Measurements from ENCODE around the gene MFSD6L.
"Not testable (repeated sequence)": the region's sequence is repeated elsewhere in the genome, so short reads cannot be mapped to it uniquely, and the experiment has no call there.

Gene MFSD6L

DNA sequence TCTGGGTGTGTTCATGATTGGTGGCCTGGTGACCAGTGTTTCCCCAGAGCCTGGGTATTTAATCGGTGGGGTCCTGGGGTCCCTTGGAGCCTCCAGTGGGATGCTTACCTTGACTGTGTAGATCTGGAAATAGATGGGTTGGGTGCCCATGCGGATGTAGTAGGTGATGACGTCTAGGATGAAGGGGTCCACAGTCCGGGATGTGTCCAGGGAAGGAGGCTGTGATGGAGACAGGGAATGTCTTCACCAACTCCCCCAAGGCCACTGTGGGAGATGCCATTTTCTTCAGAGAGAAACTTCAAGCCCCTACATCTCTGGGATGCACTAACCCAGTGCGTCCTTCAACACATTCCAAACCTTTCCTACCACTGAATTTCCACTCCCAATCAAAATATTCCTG, 24.1 kb upstream of the MFSD6L start:
- DNase-seq = no peak

DNA sequence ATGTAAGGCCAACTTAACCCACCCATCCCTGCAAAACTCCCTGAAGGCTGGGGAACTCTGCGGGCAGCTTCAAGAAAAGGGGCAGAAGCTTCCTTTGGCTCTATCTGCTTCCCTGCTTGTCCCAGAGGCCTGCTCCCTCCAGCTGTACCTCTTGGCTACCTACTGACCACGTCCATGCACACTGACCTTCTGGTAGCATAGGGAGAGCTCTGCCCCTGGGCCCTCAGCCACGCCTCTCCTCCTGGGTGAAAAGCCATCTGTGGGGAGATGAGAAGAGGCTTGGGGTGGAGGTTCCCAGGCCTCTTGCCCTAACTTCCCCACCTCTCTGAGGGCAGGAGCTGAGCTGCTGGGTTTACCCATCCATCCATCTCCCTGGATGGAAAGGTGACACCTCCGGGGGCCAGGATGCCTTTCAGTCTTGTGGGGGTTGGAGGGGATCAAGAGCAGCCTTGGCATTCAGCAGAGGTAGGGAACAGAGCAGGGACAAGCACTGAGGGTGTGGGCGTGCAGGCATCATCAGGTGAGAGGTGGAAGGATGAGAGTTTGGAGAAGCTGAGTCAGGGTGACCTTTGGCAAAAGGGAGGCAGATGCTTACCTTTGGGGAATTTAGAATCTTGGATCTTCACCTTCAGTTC, 23.4 kb upstream of the MFSD6L start:
- no peak for DNase-seq

DNA sequence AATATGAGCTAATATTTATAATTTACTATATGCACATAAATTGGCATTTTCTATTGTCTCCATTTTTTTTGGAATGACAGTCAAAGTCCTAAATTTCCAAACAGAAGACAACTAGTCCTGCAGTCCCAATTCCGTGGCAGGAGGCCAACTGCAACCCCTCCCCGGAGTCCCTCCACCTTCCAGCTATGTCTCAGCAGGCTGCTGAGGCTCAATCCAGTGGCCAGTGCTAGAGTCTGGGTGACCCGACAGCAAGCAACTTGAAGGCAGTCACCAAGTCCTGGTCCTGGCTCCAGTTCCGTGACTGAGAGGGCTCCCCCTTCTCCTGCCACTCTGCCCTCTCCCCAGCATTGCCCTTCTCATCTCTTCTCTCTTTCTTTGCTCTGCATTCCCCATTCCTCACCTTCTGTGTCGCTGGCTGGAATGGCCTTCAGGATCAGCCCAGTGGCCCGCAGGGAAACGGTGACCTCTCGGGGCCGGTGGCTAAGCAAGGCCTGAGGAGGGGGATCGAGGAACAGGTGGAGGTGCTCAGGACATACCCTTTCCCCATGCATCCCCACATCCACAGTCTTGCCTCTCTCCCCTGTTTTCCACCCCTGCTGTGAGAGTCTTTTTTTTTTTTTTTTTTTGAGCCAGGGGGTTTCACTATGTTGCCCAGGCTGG, 22.4 kb upstream of the MFSD6L start:
- no peak for DNase-seq

- DNase-seq = no peak
Observed at GRCh38 chr17:8820311-8821010, 21.3 kb upstream of the MFSD6L start.

- DNase-seq = no peak
Observed at GRCh38 chr17:8818654-8819330, 19.6 kb upstream of the MFSD6L start.

DNA sequence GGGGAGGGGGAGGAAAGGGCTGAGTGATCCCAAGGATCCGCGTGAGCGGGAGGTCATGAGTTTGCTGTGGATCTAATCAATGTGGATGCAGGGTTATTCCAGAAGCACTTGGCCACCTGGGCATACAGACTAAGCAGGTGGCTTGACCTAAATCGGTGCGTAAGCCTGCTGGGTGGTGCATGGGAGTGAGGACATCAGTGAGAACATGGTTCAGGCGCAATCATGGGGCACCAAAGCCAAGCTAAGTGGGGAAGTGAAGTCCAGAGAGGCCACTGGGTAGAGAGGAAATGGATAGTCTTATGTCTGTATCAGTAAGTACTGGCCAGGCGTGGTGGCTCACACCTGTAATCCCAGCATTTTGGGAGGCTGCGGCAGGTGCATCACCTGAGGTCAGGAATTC, 18.9 kb upstream of the MFSD6L start:
- no peak for DNase-seq

DNA sequence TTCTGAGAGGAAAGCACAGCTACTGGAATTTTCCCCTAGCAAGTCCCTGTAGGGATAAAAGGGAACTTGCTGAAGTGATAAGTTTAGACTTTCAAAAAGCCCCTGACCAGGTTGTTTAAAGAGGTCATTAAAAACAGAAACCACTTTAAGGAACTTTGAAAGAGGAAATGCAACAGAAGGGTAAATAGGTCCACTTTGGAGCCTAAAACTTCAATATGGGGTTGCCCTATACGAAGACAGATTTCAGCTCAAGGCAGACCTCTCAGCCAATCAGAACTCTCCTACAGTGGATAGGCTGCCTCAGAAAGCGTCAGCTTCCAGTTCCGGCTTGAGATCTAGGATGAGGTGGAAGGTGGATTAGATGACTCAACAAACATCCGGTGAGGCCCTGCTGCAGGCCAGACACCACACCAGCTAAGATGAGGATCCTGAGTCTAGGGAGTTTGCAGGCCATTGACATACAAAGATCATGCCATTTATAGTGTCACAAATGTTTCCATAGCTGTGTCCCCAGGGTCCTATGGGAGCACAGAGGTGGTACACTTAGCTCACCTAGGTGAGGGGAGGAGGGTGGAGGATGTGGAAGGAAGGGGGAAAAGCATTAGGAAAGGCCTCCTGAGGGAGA, 7.9 kb upstream of the MFSD6L start:
- DNase-seq = no peak

DNA sequence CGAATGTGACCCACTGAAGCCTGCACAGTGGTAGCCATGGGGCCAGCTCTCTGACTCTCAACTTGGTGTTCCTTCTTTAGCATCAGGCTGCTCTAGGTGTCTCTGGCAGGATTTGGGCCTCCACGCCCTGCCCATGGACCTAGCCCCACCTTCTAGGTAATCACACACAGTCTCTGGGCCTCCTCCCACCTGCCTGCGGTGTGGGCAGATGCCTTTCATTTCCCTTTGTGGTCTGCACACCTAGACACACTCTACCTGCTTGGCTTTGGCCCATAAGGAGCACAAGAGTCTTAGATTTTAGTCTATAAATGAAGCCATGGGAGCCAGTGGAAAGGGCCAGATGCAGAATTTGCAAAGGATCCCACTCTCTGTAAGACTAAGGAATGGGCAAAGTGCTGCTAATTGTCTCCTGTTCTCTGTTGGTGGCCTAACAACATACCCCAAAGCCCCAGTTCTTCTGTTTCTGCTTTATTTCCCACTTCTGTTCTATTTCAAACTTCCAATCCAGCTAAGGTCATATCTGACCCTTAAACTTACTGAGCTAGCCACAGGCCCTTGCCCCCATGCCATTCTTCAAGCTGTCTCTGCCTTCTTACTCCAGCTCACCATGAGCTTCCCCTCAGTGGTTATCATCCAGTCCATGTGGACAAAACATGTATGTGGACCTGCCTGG, 7.2 kb upstream of the MFSD6L start:
- DNase-seq = no peak

- DNase-seq = not testable (repeated sequence)
Observed at GRCh38 chr17:8805396-8805795, 6.2 kb upstream of the MFSD6L start.

- DNase-seq = no peak
Observed at GRCh38 chr17:8803531-8804420, 4.6 kb upstream of the MFSD6L start.

DNA sequence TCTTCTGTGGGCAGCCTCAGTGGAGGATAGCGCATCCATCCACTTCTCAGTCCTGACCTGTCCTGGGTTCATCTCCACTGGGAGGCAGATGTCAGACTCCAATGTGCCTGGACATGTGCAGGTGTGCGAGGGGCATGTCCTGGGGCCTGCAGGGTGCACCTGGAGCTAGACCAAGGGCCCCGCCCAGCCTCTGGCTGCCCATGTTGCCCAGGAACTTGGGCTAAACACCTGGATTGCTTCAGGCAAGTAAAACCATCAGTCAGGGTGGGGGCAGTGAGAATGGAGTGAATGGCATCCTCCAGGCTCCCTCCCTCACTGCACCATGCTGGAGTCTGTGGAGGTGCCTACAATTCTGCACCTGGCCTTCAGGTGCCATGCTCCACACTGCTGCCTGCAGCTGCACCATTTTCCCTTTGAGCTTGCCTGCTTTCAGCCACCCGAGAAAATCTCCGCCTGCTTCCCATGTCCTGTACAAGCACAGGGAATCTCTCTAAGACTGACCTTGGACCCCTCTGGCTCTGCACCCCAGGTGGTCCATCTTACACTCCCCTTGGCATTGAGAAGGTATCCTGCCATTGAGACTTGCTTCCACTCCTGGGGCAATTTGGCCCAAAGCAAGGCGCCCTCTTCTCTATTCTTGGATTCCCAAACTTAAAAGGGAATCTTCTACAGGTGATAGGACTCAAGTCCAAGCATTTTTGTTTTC, 2.1 kb upstream of the MFSD6L start:
- no peak for DNase-seq

GRCh38 chr17:8800656-8801055, 1.5 kb upstream of the MFSD6L start:
- no peak for DNase-seq

- DNase-seq = no peak
Observed at GRCh38 chr17:8799570-8800212, 526 bp upstream of the MFSD6L start.

GRCh38 chr17:8798176-8798845, 854 bp downstream of the MFSD6L start:
- DNase-seq = no peak

- no peak for DNase-seq
Observed at GRCh38 chr17:8797621-8798175, 1.5 kb downstream of the MFSD6L start.

DNA sequence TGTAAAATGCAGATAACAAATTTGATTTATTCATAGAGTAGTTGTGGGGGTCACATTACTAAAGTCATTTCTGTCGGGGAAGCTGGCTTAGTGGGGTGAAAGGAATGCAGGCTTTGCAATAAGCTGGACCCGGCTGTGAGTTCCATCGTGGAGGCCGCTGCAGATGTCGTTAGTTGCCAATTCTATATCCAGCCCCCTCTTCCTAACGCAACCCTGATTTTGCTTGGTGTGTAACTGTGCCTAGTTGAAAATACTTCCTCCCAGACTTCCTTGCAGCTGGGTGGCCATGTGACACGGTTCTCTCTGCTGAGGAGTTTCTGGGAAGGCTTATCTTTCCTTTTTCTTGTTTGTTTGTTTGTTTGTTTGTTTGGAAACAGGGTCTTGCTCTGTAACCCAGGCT, 4.5 kb downstream of the MFSD6L start:
- DNase-seq = no peak

DNA sequence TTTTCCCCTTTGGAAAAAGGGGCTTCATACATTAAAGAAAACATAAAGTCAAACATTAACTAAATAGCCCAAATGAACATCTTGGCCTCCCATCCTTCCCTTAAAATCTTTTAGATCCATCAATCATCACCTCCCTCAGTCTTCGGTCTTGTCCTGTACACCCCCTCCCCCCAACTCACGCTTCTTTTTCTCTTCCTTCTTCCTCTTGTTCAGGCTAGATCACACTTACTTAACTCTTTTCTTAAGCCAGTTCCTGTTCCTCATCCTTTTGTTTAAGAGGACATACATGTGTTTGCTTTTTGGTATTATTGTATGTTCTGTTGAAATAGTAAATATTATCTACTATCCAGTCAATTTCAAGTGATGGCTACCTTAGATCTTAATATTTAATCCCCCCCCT, 5.5 kb downstream of the MFSD6L start:
- DNase-seq = no peak

- DNase-seq = no peak
Observed at GRCh38 chr17:8792646-8793045, 6.5 kb downstream of the MFSD6L start.

GRCh38 chr17:8791910-8792270, 7.3 kb downstream of the MFSD6L start:
- no peak for DNase-seq

Data from retina (tissue), 1 donor.